ENCODE measurements around the gene TNFSF10. TPM values are rescaled to one million over a fixed set of nuclear protein-coding genes. Genes with fewer than 3 reads are reported as not detected.

The TNFSF10 gene
- total and polyA plus RNA-seq, 2 of the 8 experiments (the other 6 are each of a cell fraction or from before 2014, with no cell fraction given) = 0.06 TPM; not detected in 1

DNA sequence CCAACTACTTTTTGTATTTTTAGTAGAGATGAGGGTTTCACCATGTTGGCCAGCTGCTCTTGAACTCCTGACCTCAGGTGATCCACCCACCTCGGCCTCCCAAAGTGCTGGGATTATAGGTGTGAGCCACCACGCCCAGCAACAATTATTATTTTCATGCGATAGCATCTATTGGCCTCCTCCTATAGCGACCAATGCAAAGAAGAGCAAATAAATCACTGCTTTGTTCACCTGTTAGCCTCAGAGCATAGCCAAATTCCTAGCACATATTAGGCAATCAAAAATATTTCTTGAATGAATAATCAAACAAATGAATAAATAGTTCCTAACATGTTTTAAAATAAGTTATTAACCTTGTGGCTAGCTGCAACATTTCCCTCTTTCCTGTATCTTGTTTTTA is 36.8 kb upstream of the TNFSF10 start:
- H4K5ac ChIP-seq (ENCODE audit: insufficient read length, low read depth, low read length) = no peak overlapping the region
- DNase-seq (ENCODE audit: low read depth in 1 of 2, low spot score in 2 of 2) = no peak
- no peak overlapping the region for H3K4me3 ChIP-seq (ENCODE audit: extremely low read depth in 1 of 4, insufficient read depth in 2 of 4, low read depth in 3 of 4, low read length in 4 of 4)
- H3K36me3 ChIP-seq (ENCODE audit: control insufficient read depth in 2 of 4, insufficient read depth in 4 of 4, low read length in 3 of 4) = no peaks in the 10 kb centered on the region
- no peaks in the 10 kb centered on the region for H3K79me2 ChIP-seq (ENCODE audit: control insufficient read depth in 1 of 2, insufficient read depth in 2 of 2, low read length in 2 of 2)
- POLR2A ChIA-PET (ENCODE audit: partially characterized antibody) = no interaction called here
- no peak for FAIRE-seq
- no peaks in the 10 kb centered on the region for H3K27me3 ChIP-seq (replicated peaks in 1 of 4; ENCODE audit: control insufficient read depth in 3 of 4, extremely low read depth in 1 of 4, insufficient read depth in 3 of 4, low read length in 3 of 4)
- no peak overlapping the region for H4K91ac ChIP-seq (replicated peaks; ENCODE audit: insufficient read length, low read length)
- no peak overlapping the region for H2AK5ac ChIP-seq (ENCODE audit: low read depth, low read length)
- H2BK120ac ChIP-seq (replicated peaks; ENCODE audit: low read depth, low read length) = no peak overlapping the region
- H3K9ac ChIP-seq (replicated peaks in 1 of 4; ENCODE audit: extremely low read depth in 1 of 4, low read depth in 3 of 4, low read length in 3 of 4) = no peak overlapping the region
- no peak overlapping the region for H2BK15ac ChIP-seq (ENCODE audit: low read length)
- no peak overlapping the region for H2AFZ ChIP-seq (ENCODE audit: low read length)
- H3K27ac ChIP-seq (ENCODE audit: low read depth, low read length) = no peak overlapping the region
- WGBS, 2 experiments (ENCODE audit: extremely low coverage in 1 of 2, insufficient coverage in 1 of 2, insufficient read length in 1 of 2, insufficient replicate concordance in 2 of 2, low coverage in 1 of 2, low lambda C conversion rate in 2 of 2, missing lambda C conversion rate in 1 of 2) = 88% methylated on average over 4 of the region's 4 CpGs; no CpG with 5 or more reads in 1 of the 2 experiments
- 0 out of 7 replicates have a peak, but pooled peaks cover 0 to 3% (median 0%) of the 10 kb centered on the region in 4 experiments for H3K4me1 ChIP-seq (replicated peaks in 1 of 4; ENCODE audit: control insufficient read depth in 3 of 4, insufficient read depth in 4 of 4, low read length in 3 of 4)
- H3K23ac ChIP-seq (ENCODE audit: insufficient read length) = no peak overlapping the region
- no peak overlapping the region for H3K18ac ChIP-seq (ENCODE audit: extremely low read depth, low read length)
- H4K20me1 ChIP-seq (replicated peaks in 1 of 2; ENCODE audit: control insufficient read depth in 1 of 2, insufficient read depth in 2 of 2, low read length in 2 of 2) = peaks cover 0 to 2% of the 10 kb centered on the region in 2 experiments
- H2BK12ac ChIP-seq (ENCODE audit: low read depth, low read length) = no peak overlapping the region
- H3K23me2 ChIP-seq (ENCODE audit: low read depth, low read length) = no peaks in the 10 kb centered on the region
- CTCF ChIA-PET (ENCODE audit: partially characterized antibody) = interaction anchor here (1.6 kb wide), 1 partner anchor 36 kb away, joined by 4 read pairs; no protein-coding TSS in a partner anchor
- no peak overlapping the region for H3K4me2 ChIP-seq (ENCODE audit: insufficient read depth in 1 of 2, low read depth in 2 of 2, low read length in 2 of 2)
- H3K9me3 ChIP-seq (ENCODE audit: insufficient read depth in 2 of 2, low read depth in 1 of 2, low read length in 1 of 2) = no peaks in the 10 kb centered on the region
- H3K79me1 ChIP-seq (ENCODE audit: low read depth, low read length) = no peaks in the 10 kb centered on the region
- H4K8ac ChIP-seq (ENCODE audit: extremely low read depth, insufficient read depth, low read length) = no peak overlapping the region
- H2BK5ac ChIP-seq (ENCODE audit: low read depth, low read length) = no peak overlapping the region
- no peak overlapping the region for H3K56ac ChIP-seq (replicated peaks; ENCODE audit: insufficient read length, low read depth, low read length)
- H3K4ac ChIP-seq (replicated peaks; ENCODE audit: insufficient read length, low read depth, low read length) = no peak overlapping the region
- H3K14ac ChIP-seq (ENCODE audit: insufficient read length) = no peak overlapping the region
- H2BK20ac ChIP-seq (ENCODE audit: low read length) = no peak overlapping the region
- TF ChIP-seq TBP (IDR thresholded peaks at IDR 0.05; ENCODE audit: low read depth, low read length) = no peak
- no peak for TF ChIP-seq MAX (IDR thresholded peaks at IDR 0.05)
- TF ChIP-seq TCF12 (IDR thresholded peaks at IDR 0.05; ENCODE audit: low read depth, low read length) = no peak
- no peak for TF ChIP-seq PHF8 (conservative IDR thresholded peaks at IDR 0.05; ENCODE audit: low read depth, low read length)
- no peak for TF ChIP-seq POU5F1 (IDR thresholded peaks at IDR 0.05; ENCODE audit: low read depth, low read length)
- no peak for TF ChIP-seq MAFK (IDR thresholded peaks at IDR 0.05; ENCODE audit: low read depth, low read length)
- TF ChIP-seq SUZ12 (IDR thresholded peaks at IDR 0.05; ENCODE audit: low read length) = no peak
- no peak for TF ChIP-seq USF2 (IDR thresholded peaks at IDR 0.05; ENCODE audit: low read length)
- TF ChIP-seq CHD2 (IDR thresholded peaks at IDR 0.05; ENCODE audit: low read length) = no peak
- TF ChIP-seq ATF2 (IDR thresholded peaks at IDR 0.05; ENCODE audit: low read length) = no peak
- no peak for TF ChIP-seq HDAC2 (IDR thresholded peaks at IDR 0.05; ENCODE audit: borderline replicate concordance in 1 of 2, low read depth in 2 of 2, low read length in 2 of 2)

All from H1 (cell line).